Measurements from ENCODE around the gene HAUS2.
"Not testable (repeated sequence)": the region's sequence is repeated elsewhere in the genome, so short reads cannot be mapped to it uniquely, and the experiment has no call there.

Gene HAUS2

GRCh38 chr15:42548249-42549031 is at the start of gene HAUS2, which contains the start of gene LRRC57:
Gene HAUS2, plus strand, starts transcription at chr15:42548838. Its CDS starts 35 bp downstream, at chr15:42548873.
Gene LRRC57, minus strand, starts transcription at chr15:42548793. Its CDS starts 359 bp downstream, at chr15:42548434.
- FAIRE-seq: no peak
- DNase-seq (ENCODE audit: low spot score): peak; percentile 96

DNA sequence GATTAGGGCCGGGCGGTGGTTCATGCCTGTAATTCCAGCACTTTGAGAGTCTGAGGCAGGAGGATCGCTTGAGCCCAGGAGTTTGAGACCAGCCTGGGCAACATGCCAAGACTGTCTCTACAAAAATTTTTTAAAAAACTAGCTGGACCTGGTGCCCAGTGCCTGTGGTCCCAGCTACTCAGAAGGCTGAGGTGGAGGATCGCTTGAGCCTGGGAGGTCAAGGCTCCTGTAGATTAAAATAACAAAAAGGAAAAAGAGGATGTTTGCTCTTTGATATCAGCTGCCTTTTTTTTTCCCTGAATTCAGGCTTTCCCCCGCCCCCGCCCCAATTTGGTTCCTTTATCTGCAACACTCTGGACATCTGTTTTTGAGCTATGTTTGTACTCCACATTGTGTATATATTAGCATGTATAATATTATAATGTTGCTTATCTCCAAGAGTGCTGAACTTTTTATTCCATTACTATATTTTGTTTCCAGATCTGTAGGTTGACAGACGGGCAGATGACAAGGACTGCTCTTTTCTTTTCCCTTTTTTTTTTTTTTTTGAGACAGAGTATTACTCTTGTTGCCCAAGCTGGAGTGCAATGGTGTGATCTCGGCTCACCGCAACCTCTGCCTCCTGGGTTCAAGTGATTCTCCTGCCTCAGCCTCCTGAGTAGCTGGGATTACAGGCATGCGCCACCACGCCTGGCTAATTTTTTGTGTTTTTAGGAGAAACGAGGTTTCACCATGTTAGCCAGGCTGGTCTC is 48.6 kb upstream of the HAUS2 start:
- no peak for DNase-seq (ENCODE audit: low spot score)
- no peak for FAIRE-seq

DNA sequence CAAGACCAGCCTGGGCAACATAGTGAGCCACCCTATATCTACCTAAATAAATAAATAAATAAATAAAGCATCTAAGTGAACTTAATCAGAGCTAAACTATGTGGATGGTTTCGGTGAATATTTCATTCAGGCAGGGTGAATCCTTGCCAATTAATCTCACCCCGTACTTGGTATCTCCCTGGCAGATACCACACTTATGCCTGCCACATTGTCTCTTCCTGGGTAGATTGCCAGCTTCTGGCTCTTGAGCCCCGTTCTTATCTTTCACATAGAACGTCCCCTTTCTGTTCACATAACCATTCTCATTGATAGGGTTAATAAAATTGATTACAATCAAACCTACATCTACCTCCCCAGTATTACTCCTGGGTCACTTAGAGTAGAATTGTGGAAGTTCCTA is 46.2 kb upstream of the HAUS2 start:
- DNase-seq (ENCODE audit: low spot score) (no peak), FAIRE-seq (no peak)

- no peak for DNase-seq (ENCODE audit: low spot score)
- FAIRE-seq: no peak
Measured at GRCh38 chr15:42503825-42504224, 44.8 kb upstream of the HAUS2 start.

- no peak for DNase-seq (ENCODE audit: low spot score)
- no peak for FAIRE-seq
Measured at GRCh38 chr15:42504631-42505030, 44.0 kb upstream of the HAUS2 start.

- no peak for DNase-seq (ENCODE audit: low spot score)
- no peak for FAIRE-seq
Measured at GRCh38 chr15:42507514-42507913, 41.1 kb upstream of the HAUS2 start.

DNA sequence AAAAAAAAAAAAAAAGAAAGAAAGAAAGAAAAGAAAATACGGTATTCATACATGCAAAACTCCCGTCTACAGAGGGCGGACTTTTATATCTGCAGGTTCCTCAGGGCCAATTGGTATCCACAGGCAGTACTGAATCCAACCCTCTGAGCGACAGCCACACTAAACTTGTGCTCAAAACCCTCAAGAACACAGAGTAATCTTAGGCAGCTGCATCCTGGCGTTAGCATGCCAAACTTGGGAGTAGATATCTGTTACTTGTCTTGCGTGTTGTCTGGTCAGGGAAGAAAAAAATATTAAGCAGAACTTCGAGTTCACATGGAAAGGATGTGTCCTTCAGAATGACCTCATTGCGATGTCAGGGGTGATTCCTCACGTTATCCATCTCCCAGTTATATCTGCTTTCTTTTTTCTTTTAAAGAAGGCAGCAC is 40.4 kb upstream of the HAUS2 start:
- no peak for DNase-seq (ENCODE audit: low spot score)
- FAIRE-seq: no peak

- DNase-seq (ENCODE audit: low spot score) (no peak), FAIRE-seq (no peak)
Measured at GRCh38 chr15:42510258-42511006, 38.2 kb upstream of the HAUS2 start.

GRCh38 chr15:42511007-42511391 is 37.6 kb upstream of the HAUS2 start:
- FAIRE-seq: no peak

GRCh38 chr15:42523331-42523730 is 25.3 kb upstream of the HAUS2 start:
- FAIRE-seq (no peak), DNase-seq (ENCODE audit: low spot score) (no peak)

More at GRCh38 chr15:42511007-42511391, 37.6 kb upstream of the HAUS2 start:
- DNase-seq (ENCODE audit: low spot score): no peak

DNA sequence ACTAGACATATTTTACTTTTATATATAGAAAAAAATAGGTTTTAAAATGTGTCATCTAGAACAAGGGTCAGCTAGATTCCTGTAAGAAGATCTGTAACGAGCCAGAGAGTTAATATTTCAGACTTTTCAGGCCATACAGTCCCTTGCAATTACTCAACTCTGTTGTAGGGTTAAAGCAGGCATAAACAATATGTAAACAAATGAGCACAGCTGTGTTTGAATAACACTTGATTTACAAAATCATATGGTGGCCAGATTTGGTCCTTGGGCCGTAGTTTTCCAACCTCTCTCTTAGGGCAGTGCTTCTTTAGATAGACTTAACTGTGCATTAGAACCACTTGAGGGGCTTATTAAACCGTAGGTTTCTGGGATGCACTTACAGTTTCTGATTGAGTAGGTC is 19.7 kb upstream of the HAUS2 start:
- DNase-seq (ENCODE audit: low spot score): no peak
- FAIRE-seq: no peak

DNA sequence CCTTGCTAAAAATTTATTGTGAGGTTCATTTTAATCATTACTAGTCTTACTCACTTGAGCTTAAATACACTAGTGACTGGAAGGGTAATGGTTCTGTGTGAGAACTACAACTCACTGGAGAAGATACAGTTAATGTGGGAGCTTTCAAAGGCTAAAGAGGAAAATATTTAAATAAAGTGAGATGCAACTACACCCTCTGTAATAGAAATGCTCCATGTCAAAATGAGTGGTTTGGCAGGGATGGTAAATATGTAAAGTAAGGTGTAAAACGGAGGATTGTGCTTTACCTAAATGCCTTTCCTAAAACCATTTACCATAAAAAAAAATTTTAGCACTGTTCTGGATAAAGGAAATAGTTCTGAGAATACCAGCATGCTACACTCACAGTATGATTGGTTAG is 15.4 kb upstream of the HAUS2 start:
- no peak for FAIRE-seq
- DNase-seq (ENCODE audit: low spot score): no peak

DNA sequence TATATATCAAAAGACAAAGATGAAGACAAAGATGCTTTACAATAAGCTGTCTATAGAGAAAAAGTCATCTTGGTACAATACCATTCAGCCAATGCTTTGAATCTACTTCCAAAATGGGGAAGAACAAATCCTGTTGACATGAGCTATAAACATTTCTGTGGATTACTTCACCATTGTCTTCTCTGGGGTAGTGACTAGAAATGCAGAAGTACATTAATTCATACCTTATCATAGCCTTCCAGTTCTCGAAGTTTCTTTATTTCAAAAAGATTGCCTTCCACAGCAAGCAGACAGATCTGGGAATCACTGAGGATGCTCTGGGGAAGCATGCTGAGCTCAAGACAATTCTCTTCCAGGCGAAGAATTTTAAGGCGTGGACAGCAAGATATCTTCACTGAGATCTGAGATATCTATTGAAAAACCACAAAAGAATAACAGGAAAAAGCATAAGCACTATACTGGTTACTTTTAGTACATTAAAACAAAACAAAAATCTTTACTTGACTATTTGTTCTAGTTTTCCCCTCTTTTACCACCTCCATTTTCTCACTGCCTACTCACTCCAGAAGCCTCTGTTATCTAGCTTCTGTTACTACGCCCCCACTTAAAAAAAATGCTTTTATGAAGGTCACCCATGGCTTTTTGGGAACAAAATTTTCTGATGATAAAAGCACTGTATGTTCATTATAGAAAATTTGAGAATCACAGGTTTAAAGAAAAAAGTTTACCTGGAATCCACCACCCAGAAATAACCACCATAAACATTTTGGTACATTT is 3.6 kb upstream of the HAUS2 start:
- DNase-seq (ENCODE audit: low spot score): no peak
- no peak for FAIRE-seq

GRCh38 chr15:42547918-42548248 is 755 bp upstream of the HAUS2 start:
- DNase-seq (ENCODE audit: low spot score): no peak
- FAIRE-seq: no peak

GRCh38 chr15:42549032-42549491 is 424 bp downstream of the HAUS2 start:
- FAIRE-seq: no peak
- DNase-seq (ENCODE audit: low spot score): no peak

DNA sequence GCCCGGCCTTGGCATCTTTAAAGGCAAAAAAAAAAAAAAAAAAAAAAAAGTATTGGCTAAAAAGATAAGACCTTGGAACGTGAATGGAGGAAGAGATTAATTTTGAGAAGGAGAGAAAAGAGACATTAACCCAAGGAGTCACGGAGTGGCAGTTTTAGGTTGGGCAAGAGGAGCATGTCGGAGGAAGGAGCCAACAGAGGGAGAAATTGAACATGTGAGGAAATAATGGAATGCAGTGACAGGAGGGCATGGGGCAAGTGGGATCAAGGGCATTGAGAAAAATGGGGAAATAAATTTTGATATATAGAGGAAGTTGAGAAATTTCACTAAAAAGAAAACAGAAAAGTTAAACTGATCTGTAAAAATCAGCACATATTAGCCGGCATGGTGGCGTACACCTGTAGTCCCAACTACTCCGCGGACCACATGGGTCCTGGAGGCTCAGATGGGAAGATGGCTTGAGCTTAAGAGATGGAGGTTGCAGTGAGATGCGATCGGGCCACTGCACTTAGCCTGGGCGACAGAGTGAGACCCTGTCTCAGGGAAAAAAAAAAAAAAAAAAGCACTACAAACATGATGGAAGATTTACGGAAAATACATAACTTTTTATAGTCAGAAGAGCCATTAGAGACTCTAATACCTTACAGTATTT is 1.2 kb downstream of the HAUS2 start:
- DNase-seq (ENCODE audit: low spot score) (no peak), FAIRE-seq (no peak)

GRCh38 chr15:42553554-42553953 is 4.9 kb downstream of the HAUS2 start:
- FAIRE-seq (no peak), DNase-seq (ENCODE audit: low spot score) (no peak)

DNA sequence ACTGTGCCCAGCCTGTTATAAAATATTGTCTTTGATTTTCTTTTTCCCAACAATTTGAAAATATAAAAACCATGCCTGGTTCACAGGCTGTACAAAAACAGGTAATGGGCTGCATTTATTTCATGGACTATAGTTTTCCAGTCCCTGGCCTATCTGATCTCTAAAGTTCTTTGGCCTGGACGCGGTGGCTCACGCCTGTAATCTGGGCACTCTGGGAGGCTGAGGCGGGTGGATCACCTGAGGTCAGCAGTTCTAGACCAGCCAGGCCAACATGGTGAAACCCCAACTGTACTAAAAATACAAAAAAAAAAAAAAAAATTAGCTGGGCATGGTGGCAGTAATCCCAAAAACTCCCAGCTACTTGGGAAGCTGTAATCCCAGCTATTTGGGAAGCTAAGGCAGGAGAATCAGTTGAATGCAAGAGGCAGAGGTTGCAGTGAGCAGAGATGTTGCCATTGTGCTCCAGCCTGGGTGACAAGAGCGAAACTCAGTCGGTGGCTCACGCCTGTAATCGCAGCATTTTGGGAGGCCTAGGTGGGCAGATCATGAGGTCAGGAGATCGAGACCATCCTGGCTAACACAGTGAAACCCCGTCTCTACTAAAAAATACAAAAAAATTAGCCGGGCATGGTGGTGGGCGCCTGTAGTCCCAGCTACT is 8.0 kb downstream of the HAUS2 start:
- not testable (repeated sequence) for DNase-seq (ENCODE audit: low spot score); FAIRE-seq

DNA sequence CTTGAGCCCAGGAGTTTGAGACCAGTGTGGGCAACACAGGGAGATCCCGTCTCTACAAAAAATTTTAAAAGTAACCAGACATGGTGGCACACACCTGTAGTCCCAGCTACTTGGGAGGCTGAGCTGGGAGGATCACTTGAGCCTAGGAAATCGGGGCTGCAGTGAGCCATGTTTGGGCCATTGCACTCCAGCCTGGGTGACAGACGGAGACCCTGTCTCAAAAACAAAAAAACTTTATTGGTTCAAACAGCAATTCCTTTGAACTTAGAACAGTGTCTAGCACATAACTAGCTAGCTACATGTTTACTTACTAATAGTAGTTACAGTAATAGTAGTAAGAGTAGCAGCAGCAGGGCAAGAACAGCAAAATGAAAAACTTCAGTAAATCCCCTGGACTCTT is 10.1 kb downstream of the HAUS2 start:
- FAIRE-seq (no peak), DNase-seq (ENCODE audit: low spot score) (no peak)

Data from urothelium cell line (cell line).